GM12801 (cell line): Measurements from ENCODE around the gene TKTL1.

Experiments
- CTCF ChIP-seq: IDR thresholded peaks from one replicate; pipeline ENCODE4 v1.5.1; 2011; ENCODE audit warnings: control low read depth; ENCODE audit not compliant: insufficient read length; ENCODE audit errors: extremely low read depth

TKTL1 gene

DNA sequence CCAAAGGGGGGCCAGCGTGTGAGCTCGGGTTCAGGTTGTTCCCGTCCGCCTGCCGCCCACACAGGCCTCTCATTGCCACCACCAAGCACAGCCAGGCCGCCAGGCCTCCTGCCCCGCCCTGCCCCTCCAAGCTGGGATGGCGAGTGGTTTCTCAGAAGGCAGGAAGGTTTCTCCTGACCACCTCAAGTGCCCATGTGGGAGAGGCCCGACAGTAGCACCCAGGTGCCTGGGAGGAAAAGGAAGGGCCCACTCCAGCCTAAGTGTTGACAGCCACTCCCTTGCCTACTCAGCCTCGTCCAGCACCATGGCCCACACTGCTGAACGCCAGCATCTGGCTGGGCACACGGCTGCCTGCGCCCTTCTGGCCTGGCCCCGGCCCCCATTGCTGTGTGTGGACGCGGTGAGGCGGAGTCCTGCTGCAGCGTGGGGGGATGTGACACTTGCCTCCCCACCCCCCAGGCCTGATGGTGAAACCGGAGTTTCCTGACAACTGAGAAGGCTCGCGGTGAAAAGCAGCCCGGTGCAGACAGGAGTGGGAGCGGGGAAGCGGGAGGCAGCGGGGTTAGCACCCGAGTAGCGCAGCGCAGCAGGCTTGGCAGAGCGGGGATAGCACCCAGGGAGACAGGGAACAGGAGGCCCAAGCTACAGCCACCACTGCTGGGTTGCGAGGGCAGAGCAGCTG, 59.6 kb downstream of the TKTL1 start:
- no peak for TF ChIP-seq CTCF

DNA sequence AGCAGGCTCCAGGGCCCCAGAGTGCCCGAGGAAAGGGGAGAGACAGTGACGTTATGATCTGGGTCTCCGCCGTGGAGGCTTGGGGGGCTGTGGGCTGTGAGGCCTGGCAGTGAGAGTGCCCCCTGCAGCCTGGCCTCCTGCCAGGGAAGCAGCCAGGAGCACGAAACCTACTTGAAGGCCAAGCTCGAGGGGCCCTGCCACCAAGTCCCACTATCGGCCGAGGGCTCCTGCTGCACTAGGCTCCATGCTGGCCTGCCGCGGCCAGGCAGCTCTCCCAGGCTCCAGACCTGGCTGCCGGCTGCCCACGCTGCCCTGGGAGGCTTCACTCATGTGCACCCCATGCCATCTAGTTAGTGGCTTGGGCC, 60.2 kb downstream of the TKTL1 start:
- TF ChIP-seq CTCF = no peak

DNA sequence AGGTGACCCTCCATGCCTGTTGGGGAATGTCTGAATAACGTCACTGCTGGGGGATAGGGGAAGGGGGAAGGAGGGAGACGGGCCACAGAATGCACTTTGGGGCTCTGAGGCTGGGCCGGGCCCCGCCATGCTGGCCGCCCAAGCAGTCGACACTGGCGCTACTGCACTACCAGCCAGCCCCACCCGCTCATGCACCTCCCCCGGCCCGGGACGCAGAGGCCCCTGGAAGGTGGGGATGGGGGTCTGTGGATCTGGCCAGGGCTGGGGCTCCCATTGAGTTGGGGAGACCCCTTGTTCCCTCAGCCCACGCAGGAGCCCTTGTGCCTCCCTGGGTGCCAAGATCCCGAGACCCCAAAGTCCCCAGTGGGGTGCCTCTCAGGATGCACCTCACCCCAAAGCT, 61.0 kb downstream of the TKTL1 start:
- TF ChIP-seq CTCF = no peak

DNA sequence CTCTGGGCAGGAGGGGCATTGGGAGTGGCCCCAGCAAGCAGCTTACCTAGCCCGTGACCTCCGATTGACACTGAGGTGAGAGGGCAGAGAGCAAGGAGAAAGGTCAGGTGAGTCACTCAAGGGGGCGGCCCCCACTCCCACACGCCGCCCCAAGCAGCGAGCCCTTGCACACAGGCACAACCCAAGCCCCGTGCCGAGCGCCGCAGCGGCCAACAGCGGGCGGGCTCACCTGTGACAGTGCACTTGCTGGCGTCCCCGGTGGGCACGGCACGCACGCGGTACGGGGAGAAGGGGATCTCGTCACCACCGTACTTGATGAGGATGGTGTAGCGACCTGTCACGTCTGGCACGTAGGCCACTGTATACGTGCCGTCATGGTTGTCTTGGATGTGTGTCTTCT, 61.6 kb downstream of the TKTL1 start:
- TF ChIP-seq CTCF = no peak

DNA sequence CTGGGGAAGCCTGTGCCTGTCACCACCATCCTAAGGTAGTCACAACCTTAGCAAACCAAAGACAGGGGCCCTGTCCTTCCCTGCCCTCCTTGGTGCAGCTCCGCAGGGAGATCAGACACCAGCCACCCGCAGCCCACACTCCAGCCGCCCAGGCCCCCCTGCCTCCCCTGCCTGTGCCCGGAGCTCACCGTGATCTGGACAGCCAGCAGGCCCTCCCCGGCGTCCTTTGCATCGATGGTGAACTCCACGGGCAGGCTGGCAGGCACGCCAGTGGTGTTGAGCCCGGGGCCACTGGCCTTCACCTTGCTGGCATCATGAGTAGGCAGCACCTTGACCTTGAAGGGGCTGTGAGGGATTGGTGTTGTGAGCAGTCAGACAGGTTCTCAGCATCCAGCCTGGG, 62.4 kb downstream of the TKTL1 start:
- no peak for TF ChIP-seq CTCF

DNA sequence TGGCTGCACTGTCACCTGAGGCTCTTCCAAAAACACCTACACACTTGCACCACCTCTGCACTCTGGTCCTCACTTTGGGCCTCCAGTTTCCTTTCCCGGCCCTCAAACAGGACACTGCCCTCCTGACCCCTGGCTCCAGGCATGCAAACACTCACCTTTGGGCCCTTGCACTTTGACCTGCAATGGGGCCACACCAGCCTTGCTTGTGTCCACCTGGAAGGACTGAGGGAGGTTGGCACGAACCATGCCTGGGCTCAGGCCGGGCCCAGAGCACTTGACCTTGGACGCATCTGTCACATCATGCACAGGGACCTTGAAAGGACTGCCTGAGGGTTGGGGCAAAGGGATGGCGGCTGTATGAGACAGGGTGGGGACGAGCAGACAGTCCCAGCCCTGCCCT, 63.2 kb downstream of the TKTL1 start:
- TF ChIP-seq CTCF = no peak

DNA sequence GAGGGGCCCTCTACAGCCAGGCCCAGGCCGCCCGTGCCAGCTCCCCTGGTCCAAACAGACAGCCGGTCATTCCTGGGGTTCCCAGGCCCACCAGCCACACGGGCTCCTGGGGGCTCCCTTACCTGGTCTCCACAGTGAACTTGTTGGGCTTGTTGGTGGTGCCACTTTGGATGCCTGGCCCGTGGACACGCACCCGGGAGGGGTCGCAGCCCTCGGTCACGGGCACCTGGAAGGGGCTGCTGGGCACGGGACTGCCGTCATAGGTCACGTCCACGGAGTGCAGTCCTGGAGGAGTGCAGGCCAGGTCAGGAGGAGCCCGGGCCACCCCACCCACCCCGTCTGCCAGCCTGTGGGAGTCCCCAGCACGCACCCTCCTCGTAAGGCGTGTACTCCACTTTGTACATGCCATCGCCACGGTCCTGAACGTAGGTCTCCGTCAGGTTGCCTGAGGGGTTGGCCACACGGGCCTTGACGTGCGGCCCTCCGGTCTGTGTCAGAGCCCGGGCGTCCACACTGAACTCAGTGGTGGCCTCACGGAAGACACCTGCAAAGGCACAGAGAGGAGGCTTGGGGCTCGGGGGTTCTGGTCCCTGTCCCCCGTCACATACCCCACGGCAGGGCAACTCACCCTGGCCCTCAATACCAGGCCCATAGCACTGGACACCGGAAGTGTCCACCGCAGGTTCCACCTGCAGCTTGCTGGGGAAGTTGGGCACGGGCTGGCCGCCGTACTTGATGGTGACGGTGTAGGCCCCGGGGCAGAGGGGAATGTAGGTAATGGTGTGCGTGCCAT, 64.0 kb downstream of the TKTL1 start:
- no peak for TF ChIP-seq CTCF
